HUES6 (cell line): ENCODE measurements around the gene NFYC.

Source experiments
- H3K27ac ChIP-seq: 2 replicates; pipeline ENCODE4 v1.7.0; 2013; ENCODE audit warnings: low read depth, mild to moderate bottlenecking, low read length, inconsistent platforms
- H3K27me3 ChIP-seq: 2 replicates; pipeline ENCODE4 v1.6.1; 2013; ENCODE audit warnings: low read length; ENCODE audit not compliant: control insufficient read depth, insufficient read depth
- H3K36me3 ChIP-seq: 2 replicates; pipeline ENCODE4 v1.6.1; 2013; ENCODE audit warnings: low read length; ENCODE audit not compliant: control insufficient read depth, insufficient read depth
- H3K4me1 ChIP-seq: 2 replicates; pipeline ENCODE4 v1.6.1; 2013; ENCODE audit warnings: low read length; ENCODE audit not compliant: control insufficient read depth, insufficient read depth
- H3K4me3 ChIP-seq: 2 replicates; pipeline ENCODE4 v1.5.1; 2013; ENCODE audit warnings: low read depth, low read length
- H3K9ac ChIP-seq: one replicate; pipeline ENCODE4 v1.6.1; 2013; ENCODE audit warnings: mild to moderate bottlenecking, low read length
- H3K9me3 ChIP-seq: 2 replicates; pipeline ENCODE4 v1.6.1; 2013; ENCODE audit warnings: low read depth, low read length; ENCODE audit not compliant: control insufficient read depth, insufficient read depth

Gene NFYC

GRCh38 chr1:40803902-40804301 is 112.4 kb downstream of the NFYC start:
- peaks cover 36% of the 10 kb centered on the region for H3K4me1 ChIP-seq
- H3K9me3 ChIP-seq: no peaks in the 10 kb centered on the region
- no peaks in the 10 kb centered on the region for H3K36me3 ChIP-seq
- H3K27ac ChIP-seq: no peak overlapping the region
- H3K4me3 ChIP-seq: no peak overlapping the region
- peaks cover 10% of the 10 kb centered on the region for H3K27me3 ChIP-seq
- H3K9ac ChIP-seq: no peak overlapping the region

- Histone ChIP-seq H3K27ac (no peak overlapping the region), H3K4me3 (no peak overlapping the region), H3K27me3 (peaks cover 4% of the 10 kb centered on the region; the same call in 1 of the 2 replicates), H3K9ac (no peak overlapping the region), H3K36me3 (no peaks in the 10 kb centered on the region), H3K4me1 (peaks cover 36% of the 10 kb centered on the region), H3K9me3 (no peaks in the 10 kb centered on the region)
Measured at GRCh38 chr1:40806240-40806639, 114.7 kb downstream of the NFYC start.

GRCh38 chr1:40806731-40807695 is 115.5 kb downstream of the NFYC start:
- Histone ChIP-seq H3K9ac (no peak overlapping the region), H3K4me1 (peaks cover 32% of the 10 kb centered on the region), H3K4me3 (no peak overlapping the region), H3K36me3 (no peaks in the 10 kb centered on the region), H3K9me3 (no peaks in the 10 kb centered on the region), H3K27me3 (no peaks in the 10 kb centered on the region; the same call in 1 of the 2 replicates), H3K27ac (no peak overlapping the region)

- Histone ChIP-seq H3K9me3 (no peaks in the 10 kb centered on the region), H3K27me3 (no peaks in the 10 kb centered on the region; the same call in 1 of the 2 replicates), H3K36me3 (no peaks in the 10 kb centered on the region), H3K27ac (no peak overlapping the region), H3K4me1 (peaks cover 26% of the 10 kb centered on the region), H3K4me3 (no peak overlapping the region), H3K9ac (no peak overlapping the region)
Measured at GRCh38 chr1:40808002-40808401, 116.5 kb downstream of the NFYC start.

- Histone ChIP-seq H3K4me1 (peaks cover 22% of the 10 kb centered on the region), H3K4me3 (no peak overlapping the region), H3K9me3 (no peaks in the 10 kb centered on the region), H3K36me3 (no peaks in the 10 kb centered on the region), H3K27me3 (no peaks in the 10 kb centered on the region; the same call in 1 of the 2 replicates), H3K9ac (no peak overlapping the region), H3K27ac (no peak overlapping the region)
Measured at GRCh38 chr1:40808444-40808843, 116.9 kb downstream of the NFYC start.

- peaks cover 17% of the 10 kb centered on the region for H3K4me1 ChIP-seq
- no peaks in the 10 kb centered on the region for H3K36me3 ChIP-seq
- H3K9ac ChIP-seq: no peak overlapping the region
- H3K27ac ChIP-seq: no peak overlapping the region
- no peaks in the 10 kb centered on the region for H3K9me3 ChIP-seq
- H3K27me3 ChIP-seq: no peaks in the 10 kb centered on the region; the same call in 1 of the 2 replicates
- no peak overlapping the region for H3K4me3 ChIP-seq
Measured at GRCh38 chr1:40808909-40809308, 117.4 kb downstream of the NFYC start.

- no peak overlapping the region for H3K9ac ChIP-seq
- no peak overlapping the region for H3K27ac ChIP-seq
- peaks cover under 1% of the 10 kb centered on the region; the same call in 1 of the 2 replicates for H3K27me3 ChIP-seq
- H3K9me3 ChIP-seq: no peaks in the 10 kb centered on the region
- H3K4me3 ChIP-seq: no peak overlapping the region
- peaks cover 16% of the 10 kb centered on the region for H3K4me1 ChIP-seq
- no peaks in the 10 kb centered on the region for H3K36me3 ChIP-seq
Measured at GRCh38 chr1:40810927-40811326, 119.4 kb downstream of the NFYC start.

- Histone ChIP-seq H3K4me1 (peaks cover 2% of the 10 kb centered on the region; the same call in 1 of the 2 replicates), H3K27ac (no peak overlapping the region), H3K4me3 (no peak overlapping the region), H3K36me3 (no peaks in the 10 kb centered on the region), H3K9ac (no peak overlapping the region), H3K9me3 (no peaks in the 10 kb centered on the region), H3K27me3 (peaks cover 26% of the 10 kb centered on the region)
Measured at GRCh38 chr1:40815420-40815819, 123.9 kb downstream of the NFYC start.

- H3K36me3 ChIP-seq: no peaks in the 10 kb centered on the region
- H3K27me3 ChIP-seq: peaks cover 26% of the 10 kb centered on the region
- H3K4me1 ChIP-seq: peaks cover 2% of the 10 kb centered on the region; the same call in 1 of the 2 replicates
- no peak overlapping the region for H3K27ac ChIP-seq
- no peak overlapping the region for H3K9ac ChIP-seq
- peak overlapping the region; percentile 62 for H3K4me3 ChIP-seq
- H3K9me3 ChIP-seq: no peaks in the 10 kb centered on the region
Measured at GRCh38 chr1:40817791-40818263, 126.3 kb downstream of the NFYC start.

- H3K4me3 ChIP-seq: peak overlapping the region; percentile 62
- H3K9ac ChIP-seq: no peak overlapping the region
- no peaks in the 10 kb centered on the region for H3K36me3 ChIP-seq
- H3K4me1 ChIP-seq: peaks cover 2% of the 10 kb centered on the region; the same call in 1 of the 2 replicates
- H3K27me3 ChIP-seq: peaks cover 26% of the 10 kb centered on the region
- no peak overlapping the region for H3K27ac ChIP-seq
- H3K9me3 ChIP-seq: no peaks in the 10 kb centered on the region
Measured at GRCh38 chr1:40818264-40818961, 126.9 kb downstream of the NFYC start.

GRCh38 chr1:40819101-40819500 is 127.6 kb downstream of the NFYC start:
- peaks cover 26% of the 10 kb centered on the region for H3K27me3 ChIP-seq
- no peak overlapping the region for H3K9ac ChIP-seq
- H3K4me3 ChIP-seq: peak overlapping the region; percentile 62
- no peaks in the 10 kb centered on the region for H3K36me3 ChIP-seq
- no peak overlapping the region for H3K27ac ChIP-seq
- H3K4me1 ChIP-seq: peaks cover 3% of the 10 kb centered on the region; the same call in 1 of the 2 replicates
- H3K9me3 ChIP-seq: no peaks in the 10 kb centered on the region
